Thyroid gland (tissue), 4 donors: ENCODE data around the gene EDC3.

Experiments
- POLR2A ChIP-seq, 2 donors: fragments of 450-650 bp; IDR thresholded peaks; one replicate each; pipeline ENCODE4 v1.6.1; 2017; ENCODE audit warnings: antibody characterized with exemption in 2 of 2, mild to moderate bottlenecking in 2 of 2, moderate library complexity in 1 of 2
- TF ChIP-seq, protein P1 (sequence below), 6 experiments: fragments of 200-600 bp in 3 of 6; fragments of 450-650 bp in 3 of 6; sonication (generic) in 3 of 6; IDR thresholded peaks; one replicate each; pipeline ENCODE4 v1.5.1; 2016 to 2019; ENCODE audit warnings: antibody characterized with exemption in 6 of 6, mild to moderate bottlenecking in 2 of 6, inconsistent platforms in 1 of 6, moderate library complexity in 1 of 6

DNA sequence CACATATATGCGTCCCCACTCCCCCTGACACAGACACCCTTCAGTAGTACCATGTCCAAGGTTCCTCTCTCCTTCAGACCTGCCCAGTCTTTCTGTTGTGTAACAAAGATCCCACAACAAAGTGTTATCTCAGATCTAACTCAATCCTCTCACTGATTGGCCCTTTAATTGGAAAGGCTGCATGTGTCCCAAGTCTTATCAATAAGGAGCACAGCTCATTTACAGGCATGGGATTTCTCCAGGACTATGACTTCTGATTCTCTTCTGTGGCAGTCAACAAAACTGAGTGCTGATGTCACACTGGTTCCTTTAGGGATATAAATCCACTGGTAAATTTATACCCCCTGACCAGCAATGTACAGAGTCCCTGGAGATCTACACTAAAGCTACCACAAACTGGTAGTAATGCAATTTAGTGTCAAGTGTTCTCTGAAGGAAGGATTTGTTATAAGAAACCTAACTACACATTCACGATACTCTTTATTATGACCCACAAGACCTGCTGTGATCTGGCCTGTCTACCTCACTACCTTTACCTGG, 52.1 kb downstream of the EDC3 start:
- TF ChIP-seq, protein P1, sequence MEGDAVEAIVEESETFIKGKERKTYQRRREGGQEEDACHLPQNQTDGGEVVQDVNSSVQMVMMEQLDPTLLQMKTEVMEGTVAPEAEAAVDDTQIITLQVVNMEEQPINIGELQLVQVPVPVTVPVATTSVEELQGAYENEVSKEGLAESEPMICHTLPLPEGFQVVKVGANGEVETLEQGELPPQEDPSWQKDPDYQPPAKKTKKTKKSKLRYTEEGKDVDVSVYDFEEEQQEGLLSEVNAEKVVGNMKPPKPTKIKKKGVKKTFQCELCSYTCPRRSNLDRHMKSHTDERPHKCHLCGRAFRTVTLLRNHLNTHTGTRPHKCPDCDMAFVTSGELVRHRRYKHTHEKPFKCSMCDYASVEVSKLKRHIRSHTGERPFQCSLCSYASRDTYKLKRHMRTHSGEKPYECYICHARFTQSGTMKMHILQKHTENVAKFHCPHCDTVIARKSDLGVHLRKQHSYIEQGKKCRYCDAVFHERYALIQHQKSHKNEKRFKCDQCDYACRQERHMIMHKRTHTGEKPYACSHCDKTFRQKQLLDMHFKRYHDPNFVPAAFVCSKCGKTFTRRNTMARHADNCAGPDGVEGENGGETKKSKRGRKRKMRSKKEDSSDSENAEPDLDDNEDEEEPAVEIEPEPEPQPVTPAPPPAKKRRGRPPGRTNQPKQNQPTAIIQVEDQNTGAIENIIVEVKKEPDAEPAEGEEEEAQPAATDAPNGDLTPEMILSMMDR (IDR thresholded peaks at IDR 0.05): no peak
- TF ChIP-seq POLR2A (IDR thresholded peaks at IDR 0.05): no peak
